Adrenal gland (tissue), 12 donors: ENCODE results near the gene SDHAF4. TPM values are rescaled to one million over a fixed set of nuclear protein-coding genes. Genes with fewer than 3 reads are reported as not detected.

Experiments used
- DNase-seq, 7 donors: peaks; one replicate each; pipeline ENCODE4 v3.0.0-alpha.2; 2019 to 2020
- H3K27ac ChIP-seq, 5 donors: fragments of 200-600 bp; sonication (generic) in 4 of 5; 1 replicate in 3 of 5; 2 replicates in 2 of 5; pipeline versions ENCODE4 v1.5.1 to v1.8.0; 2016 to 2020; ENCODE audit warnings: mild to moderate bottlenecking in 1 of 5
- H3K27me3 ChIP-seq: fragments of 200-600 bp; 2 replicates; pipeline ENCODE4 v1.8.0; 2021
- H3K36me3 ChIP-seq, 2 donors: fragments of 200-600 bp; replicated peaks in 1 of 2; 1 replicate in 1 of 2; 2 replicates in 1 of 2; pipeline versions ENCODE4 v1.5.1 to v1.8.0; 2018 to 2022
- H3K4me1 ChIP-seq, 2 donors: fragments of 200-600 bp; replicated peaks in 1 of 2; 1 replicate in 1 of 2; 2 replicates in 1 of 2; pipeline versions ENCODE4 v1.5.1 to v1.8.0; 2018 to 2021
- H3K4me3 ChIP-seq, 4 donors: fragments of 200-600 bp; sonication (generic) in 3 of 4; one replicate each; pipeline ENCODE4 v1.5.1; 2016 to 2018
- H3K9me3 ChIP-seq, 3 donors: fragments of 200-600 bp; sonication (generic) in 1 of 3; replicated peaks in 1 of 3; 1 replicate in 2 of 3; 2 replicates in 1 of 3; pipeline versions ENCODE4 v1.5.1 to v1.8.0; 2016 to 2021
- POLR2A ChIP-seq, 2 donors: fragments of 450-650 bp; IDR thresholded peaks; one replicate each; pipeline ENCODE4 v1.6.1; 2017; ENCODE audit warnings: antibody characterized with exemption in 2 of 2, mild to moderate bottlenecking in 2 of 2, moderate library complexity in 1 of 2
- WGBS, 4 donors: extraction: QIAGEN DNeasy Blood & Tissue Kit in 2 of 4; methylation state at CpG; one replicate each; pipeline versions ENCODE4 v1.1.5 to v1.1.7; 2013 to 2017; 5-methylcytosine and 5-hydroxymethylcytosine counted together
- intact Hi-C, 2 donors: fragments of 100-400 bp; cut with DNase I; formaldehyde crosslinking; loops; one replicate each; pipeline versions ENCODE4 v1.14.1 to v1.15.0; 2022 to 2023
- polyA plus RNA-seq, 3 donors: library from polyadenylated mRNA; stranded (reverse); fragments of 200-250 nt in 2 of 3; fragments of 350-450 nt in 1 of 3; fragmentation: Illumina TruSeq in 1 of 3; extraction: RNeasy Lipid Tissue Mini Kit (QIAGEN cat#74804) in 1 of 3; gene quantifications; one replicate each; pipeline ENCODE4 v1.2.3, GENCODE V29; 2013 to 2014
- total RNA-seq, 9 donors: library from RNA; depleted of rRNA in 4 of 9; stranded (reverse); fragments of >200 nt in 4 of 9; fragments of 120-200 nt in 1 of 9; fragmentation: NEBNext Ultra II Directional in 1 of 9; extraction: Animal tissue kit (Norgen Biotek cat#: 25700) in 1 of 9; gene quantifications; one replicate each; pipeline versions ENCODE4 v1.1.0 to v1.2.4, GENCODE V29; 2013 to 2023
- TF ChIP-seq, protein P1 (sequence below), 6 experiments: fragments of 450-650 bp in 4 of 6; fragments of 200-600 bp in 2 of 6; sonication (generic) in 1 of 6; IDR thresholded peaks; 1 replicate in 5 of 6; 2 replicates in 1 of 6; pipeline versions ENCODE4 v1.5.1 to v1.8.0; 2016 to 2021; ENCODE audit warnings: antibody characterized with exemption in 6 of 6, mild to moderate bottlenecking in 2 of 6, moderate library complexity in 1 of 6
- donor health status: healthy with polysubstance abuse.
- donor health status: Bipolar disorder and iron deficiency.
- donor health status: DM: yes; HTN: yes; CAD: no.
- donor health status: DM: no; HTN: no; CAD: no.
- donor health status: DM: no; HTN: no; CAD: no.
- donor health status: DM: yes; HTN: yes; CAD: no.

SDHAF4 gene
- total and polyA plus RNA-seq, 12 donors = 4.2 to 47.2 (median 16.9) TPM

DNA sequence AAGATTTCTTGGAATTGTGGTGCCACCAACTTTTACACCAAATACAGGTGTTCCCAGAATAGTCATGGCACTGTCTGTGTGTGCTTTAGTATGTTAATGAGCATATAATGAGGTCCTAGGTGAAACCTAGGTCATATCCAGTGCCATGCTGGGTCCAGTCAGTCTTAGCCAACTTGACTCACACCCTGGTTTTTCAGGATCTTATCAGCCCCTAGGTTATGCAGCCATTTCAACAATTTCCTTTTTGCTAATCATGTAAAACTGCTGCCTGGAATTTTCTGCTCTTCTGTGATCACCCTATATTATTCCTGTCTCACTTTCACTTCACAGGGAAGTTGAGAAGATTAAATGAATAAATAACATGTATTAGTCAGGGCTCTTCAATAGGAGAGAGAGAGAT is 23.7 kb downstream of the SDHAF4 start:
- DNase-seq = no peak
- no peak overlapping the region for H3K27ac ChIP-seq
- intact Hi-C loops = no loop called here
- no peaks in the 10 kb centered on the region for H3K27me3 ChIP-seq
- no peak overlapping the region for H3K4me3 ChIP-seq
- no peaks in the 10 kb centered on the region for H3K4me1 ChIP-seq
- H3K36me3 ChIP-seq = peaks cover 0 to 5% of the 10 kb centered on the region in 2 donors
- no peaks in the 10 kb centered on the region for H3K9me3 ChIP-seq
- no peak for TF ChIP-seq POLR2A (IDR thresholded peaks at IDR 0.05)

DNA sequence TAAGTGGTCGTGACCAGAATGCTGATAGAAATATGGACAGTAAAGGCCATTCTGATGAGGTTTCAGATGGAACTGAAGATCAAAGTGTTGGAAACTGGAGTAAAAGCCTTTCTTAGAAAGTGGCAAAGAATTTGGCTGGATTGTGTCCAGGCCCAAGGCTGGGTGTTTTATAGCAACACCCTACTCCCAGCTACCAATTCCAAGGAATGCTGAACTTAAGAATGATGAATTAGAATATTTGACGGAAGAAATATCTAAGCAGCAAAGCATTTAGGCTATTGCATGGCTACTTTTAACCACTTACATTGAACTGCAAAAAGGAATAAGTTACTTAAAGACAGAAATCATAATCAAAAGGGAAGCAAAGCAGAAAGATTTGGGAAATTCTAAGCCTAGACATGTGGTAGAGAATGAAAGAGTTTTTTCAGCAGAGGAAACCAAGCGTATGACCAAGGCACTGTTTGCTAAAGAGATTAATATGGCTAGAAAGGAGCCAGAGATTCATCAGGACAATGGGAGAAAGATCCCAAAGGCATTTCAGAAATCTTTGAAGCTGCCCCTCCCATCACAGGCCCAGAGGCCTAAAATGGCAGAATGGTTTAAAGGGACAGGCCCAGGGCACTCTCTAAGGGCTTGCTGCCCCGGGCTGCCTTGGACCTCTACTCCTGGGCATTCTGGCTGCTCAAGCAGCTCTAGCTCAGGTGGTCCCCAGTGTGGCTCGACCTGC is 25.8 kb downstream of the SDHAF4 start:
- DNase-seq = no peak
- WGBS, 4 donors = 72 to 85% (median 79%) methylated on average over 4 to 5 of the region's 5 CpGs
- no peaks in the 10 kb centered on the region for H3K4me1 ChIP-seq
- no peaks in the 10 kb centered on the region for H3K36me3 ChIP-seq
- H3K27ac ChIP-seq = no peak overlapping the region
- H3K9me3 ChIP-seq = no peaks in the 10 kb centered on the region
- intact Hi-C loops = no loop called here
- H3K27me3 ChIP-seq = no peaks in the 10 kb centered on the region
- TF ChIP-seq, protein P1, sequence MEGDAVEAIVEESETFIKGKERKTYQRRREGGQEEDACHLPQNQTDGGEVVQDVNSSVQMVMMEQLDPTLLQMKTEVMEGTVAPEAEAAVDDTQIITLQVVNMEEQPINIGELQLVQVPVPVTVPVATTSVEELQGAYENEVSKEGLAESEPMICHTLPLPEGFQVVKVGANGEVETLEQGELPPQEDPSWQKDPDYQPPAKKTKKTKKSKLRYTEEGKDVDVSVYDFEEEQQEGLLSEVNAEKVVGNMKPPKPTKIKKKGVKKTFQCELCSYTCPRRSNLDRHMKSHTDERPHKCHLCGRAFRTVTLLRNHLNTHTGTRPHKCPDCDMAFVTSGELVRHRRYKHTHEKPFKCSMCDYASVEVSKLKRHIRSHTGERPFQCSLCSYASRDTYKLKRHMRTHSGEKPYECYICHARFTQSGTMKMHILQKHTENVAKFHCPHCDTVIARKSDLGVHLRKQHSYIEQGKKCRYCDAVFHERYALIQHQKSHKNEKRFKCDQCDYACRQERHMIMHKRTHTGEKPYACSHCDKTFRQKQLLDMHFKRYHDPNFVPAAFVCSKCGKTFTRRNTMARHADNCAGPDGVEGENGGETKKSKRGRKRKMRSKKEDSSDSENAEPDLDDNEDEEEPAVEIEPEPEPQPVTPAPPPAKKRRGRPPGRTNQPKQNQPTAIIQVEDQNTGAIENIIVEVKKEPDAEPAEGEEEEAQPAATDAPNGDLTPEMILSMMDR (IDR thresholded peaks at IDR 0.05) = no peak
- no peak for TF ChIP-seq POLR2A (IDR thresholded peaks at IDR 0.05)
- H3K4me3 ChIP-seq = no peak overlapping the region

DNA sequence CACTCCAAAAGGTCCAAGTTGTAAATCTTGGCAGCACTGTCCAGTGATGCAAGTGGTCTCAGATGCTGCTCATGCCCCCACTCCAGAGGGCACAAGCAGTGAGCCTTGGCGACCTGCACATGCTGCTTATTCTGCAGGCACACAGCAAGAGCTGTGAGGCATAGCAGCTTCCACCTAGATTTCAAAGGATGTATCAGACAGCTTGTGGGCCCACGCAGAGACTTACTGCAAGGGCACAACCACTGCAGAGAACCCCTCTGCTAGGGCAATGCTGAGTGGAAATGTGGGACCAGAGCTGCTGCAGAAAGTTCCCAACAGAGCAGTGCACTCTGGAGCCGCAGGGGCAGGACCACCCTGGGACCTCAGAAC is 26.4 kb downstream of the SDHAF4 start:
- no peak for DNase-seq
- H3K27me3 ChIP-seq = no peaks in the 10 kb centered on the region
- no peaks in the 10 kb centered on the region for H3K4me1 ChIP-seq
- no peak for TF ChIP-seq POLR2A (IDR thresholded peaks at IDR 0.05)
- TF ChIP-seq, protein P1 (IDR thresholded peaks at IDR 0.05) = no peak
- 83 to 100% (median 97%) methylated on average over 1 to 3 of the region's 3 CpGs for WGBS, 4 donors
- H3K27ac ChIP-seq = no peak overlapping the region
- intact Hi-C loops = no loop called here
- no peak overlapping the region for H3K4me3 ChIP-seq
- no peaks in the 10 kb centered on the region for H3K36me3 ChIP-seq
- no peaks in the 10 kb centered on the region for H3K9me3 ChIP-seq

DNA sequence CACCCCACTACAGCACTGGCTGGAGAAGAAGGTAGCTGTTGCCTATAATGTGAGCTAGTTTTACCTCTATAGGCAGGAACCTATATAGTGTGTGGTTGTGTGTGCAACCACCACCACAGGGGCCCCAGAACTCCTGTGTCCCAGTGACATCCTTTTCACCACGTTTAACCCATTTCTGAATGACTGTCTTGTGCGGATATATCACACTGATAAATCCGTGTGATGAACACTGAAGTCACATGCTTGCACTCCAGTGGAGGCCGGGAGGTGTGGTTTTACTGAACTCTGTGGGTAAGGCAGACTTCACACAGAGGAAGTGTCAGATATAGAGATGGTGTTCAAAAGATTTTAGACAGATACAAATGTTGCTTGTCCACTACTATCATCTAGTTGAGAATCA is 32.5 kb downstream of the SDHAF4 start:
- 66 to 80% (median 73%) methylated on average over 4 of the region's 4 CpGs for WGBS, 4 donors
- TF ChIP-seq, protein P1 (IDR thresholded peaks at IDR 0.05) = no peak
- no peak for TF ChIP-seq POLR2A (IDR thresholded peaks at IDR 0.05)
- intact Hi-C loops = no loop called here
- Histone ChIP-seq H3K36me3 (no peaks in the 10 kb centered on the region), H3K4me1 (no peaks in the 10 kb centered on the region), H3K27ac (no peak overlapping the region), H3K4me3 (no peak overlapping the region), H3K9me3 (no peaks in the 10 kb centered on the region), H3K27me3 (no peaks in the 10 kb centered on the region)
- no peak for DNase-seq

DNA sequence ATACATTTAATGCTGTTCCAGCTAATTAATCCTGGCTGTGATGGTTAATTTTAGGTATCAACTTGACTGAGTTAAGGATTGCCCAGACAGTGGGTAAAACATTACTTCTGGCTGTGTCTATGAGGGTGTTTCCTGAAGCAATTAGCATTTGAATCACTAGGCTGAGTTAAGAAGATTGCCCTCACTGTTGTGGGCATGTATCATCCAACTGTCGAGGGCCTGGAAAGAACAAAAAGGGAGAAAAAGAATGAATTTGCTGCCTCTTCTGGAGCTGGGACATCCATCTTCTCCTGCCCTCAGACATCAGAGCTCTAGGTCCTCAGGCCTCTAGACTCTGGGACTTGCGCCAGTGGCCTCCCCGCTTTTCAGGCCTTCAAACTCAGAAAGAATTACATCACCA is 34.3 kb downstream of the SDHAF4 start:
- Histone ChIP-seq H3K36me3 (no peaks in the 10 kb centered on the region), H3K4me3 (no peak overlapping the region), H3K27me3 (no peaks in the 10 kb centered on the region), H3K4me1 (no peaks in the 10 kb centered on the region), H3K27ac (no peak overlapping the region), H3K9me3 (no peaks in the 10 kb centered on the region)
- 51 to 75% (median 66%) methylated on average over 3 of the region's 3 CpGs for WGBS, 4 donors
- no peak for DNase-seq
- intact Hi-C loops = no loop called here
- TF ChIP-seq, protein P1 (IDR thresholded peaks at IDR 0.05) = no peak
- no peak for TF ChIP-seq POLR2A (IDR thresholded peaks at IDR 0.05)
